CD4-positive, alpha-beta T cell (primary cell): ENCODE results near the gene DDA1. TPM values are rescaled to one million over a fixed set of nuclear protein-coding genes. Genes with fewer than 3 reads are reported as not detected.

Experiments
- ATAC-seq: fragments of 200-7000 bp; cut with Tn5 transposase; one replicate; pipeline ENCODE4 v1.10.0; 2022; ENCODE audit warnings: mild to moderate bottlenecking; ENCODE audit not compliant: poor library complexity
- CTCF ChIA-PET: fragments of 350-600 bp; sonication (Branson Sonifier 250); formaldehyde crosslinking; loops from one replicate; lab custom pipeline; 2021; ENCODE audit warnings: antibody characterized with exemption, inconsistent platforms; lab: Charles Lee
- POLR2A ChIA-PET: fragments of 350-600 bp; sonication (Branson Sonifier 250); formaldehyde crosslinking; loops from one replicate; lab custom pipeline; 2021; ENCODE audit warnings: antibody characterized with exemption, inconsistent platforms; lab: Charles Lee
- DNase-seq, 14 experiments: peaks; one replicate each; pipeline ENCODE4 v3.0.0-alpha.2; 2013 to 2020; ENCODE audit warnings: mixed read lengths in 2 of 14
- H3K27ac ChIP-seq, 2 donors: one replicate each; pipeline versions ENCODE4 v1.5.1 to v1.7.0; 2013; ENCODE audit warnings: low read length in 2 of 2, low read depth in 1 of 2, mild to moderate bottlenecking in 1 of 2
- H3K27me3 ChIP-seq, 2 experiments: 1 replicate in 1 of 2; 2 replicates in 1 of 2; pipeline versions ENCODE4 v1.6.1 to v1.7.0; 2013; ENCODE audit warnings: low read length in 2 of 2, control low read depth in 1 of 2, mild to moderate bottlenecking in 1 of 2, moderate library complexity in 1 of 2; ENCODE audit not compliant: insufficient read depth in 2 of 2, control insufficient read depth in 1 of 2
- H3K36me3 ChIP-seq: one replicate; pipeline ENCODE4 v1.6.1; 2013; ENCODE audit warnings: low read length, control low read depth; ENCODE audit not compliant: insufficient read depth
- H3K4me1 ChIP-seq: one replicate; pipeline ENCODE4 v1.6.1; 2013; ENCODE audit warnings: low read length, control low read depth; ENCODE audit not compliant: insufficient read depth
- H3K4me3 ChIP-seq: one replicate; pipeline ENCODE4 v1.5.1; 2013; ENCODE audit warnings: mild to moderate bottlenecking, low read length, moderate library complexity
- H3K9me3 ChIP-seq, 2 experiments: 1 replicate in 1 of 2; 2 replicates in 1 of 2; pipeline versions ENCODE4 v1.6.1 to v1.7.0; 2013; ENCODE audit warnings: low read length in 2 of 2, mild to moderate bottlenecking in 2 of 2, control low read depth in 1 of 2, moderate library complexity in 1 of 2; ENCODE audit not compliant: control insufficient read depth in 1 of 2, insufficient read depth in 1 of 2
- H3K27ac Mint-ChIP-seq: one replicate; pipeline ENCODE4 v1.8.0; 2020; ENCODE audit warnings: mixed read lengths
- H3K27me3 Mint-ChIP-seq: one replicate; pipeline ENCODE4 v1.8.0; 2021; ENCODE audit warnings: mixed read lengths
- H3K36me3 Mint-ChIP-seq: one replicate; pipeline ENCODE4 v1.8.0; 2021; ENCODE audit warnings: low read depth, mixed read lengths
- H3K4me1 Mint-ChIP-seq: one replicate; pipeline ENCODE4 v1.8.0; 2021; ENCODE audit warnings: low read depth, mixed read lengths
- H3K4me3 Mint-ChIP-seq: one replicate; pipeline ENCODE4 v1.8.0; 2020; ENCODE audit warnings: mild to moderate bottlenecking, mixed read lengths
- H3K9me3 Mint-ChIP-seq: one replicate; pipeline ENCODE4 v1.8.0; 2020; ENCODE audit warnings: mixed read lengths
- intact Hi-C, 2 experiments: fragments of 100-400 bp; cut with DNase I in 1 of 2; cut with micrococcal nuclease in 1 of 2; formaldehyde crosslinking; loops; one replicate each; pipeline versions ENCODE4 v1.15.1 to v1.9.0; 2023 to 2025; cut with DNase I, micrococcal nuclease
- total RNA-seq, 174 experiments: library from RNA in 2 of 174; stranded (reverse) in 2 of 174; gene quantifications; one replicate each; pipeline ENCODE4 v1.2.3 and lab custom pipeline; 2021 to 2026
- TF ChIP-seq, protein P1 (sequence below): fragments of 200-600 bp; IDR thresholded peaks from one replicate; pipeline ENCODE4 v1.8.0; 2022; ENCODE audit warnings: antibody characterized with exemption, mild to moderate bottlenecking

Gene DDA1
- total RNA-seq, 2 experiments from 2014 or later = 41.4 to 43.4 TPM

DNA sequence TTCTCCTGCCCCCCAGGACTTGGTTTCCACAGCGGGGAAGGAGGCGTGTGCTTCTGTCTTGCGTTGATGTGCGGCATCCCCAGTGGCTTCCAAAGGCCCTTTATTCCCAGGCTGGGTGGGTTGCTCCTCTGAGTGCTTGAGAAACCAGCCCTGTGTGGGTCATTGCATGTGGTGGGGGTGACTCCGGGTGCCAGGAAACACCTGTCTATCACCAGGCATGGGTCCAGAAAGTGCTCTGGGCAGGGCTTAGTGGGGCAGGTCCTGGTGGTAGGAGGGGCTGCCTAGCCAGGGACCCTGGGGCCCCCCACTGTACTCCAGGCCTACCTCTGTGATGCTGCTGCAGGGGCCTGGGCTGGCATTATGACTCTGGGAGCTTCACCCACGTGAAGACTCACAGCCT, 9.6 kb downstream of the DDA1 start:
- H3K27ac ChIP-seq = no peak overlapping the region
- peaks cover 56% of the 10 kb centered on the region for H3K36me3 Mint-ChIP-seq
- DNase-seq = no peak
- H3K27me3 Mint-ChIP-seq = no peaks in the 10 kb centered on the region
- ChIA-PET POLR2A (interaction anchor here (0.8 to 1.5 kb wide), 2 partner anchors 10 to 15 kb away, joined by 3 read pairs; partner anchors contain the start of genes ANO8 and DDA1), CTCF (no interaction called here)
- H3K27ac Mint-ChIP-seq = no peak overlapping the region
- ATAC-seq = no peak
- no peaks in the 10 kb centered on the region for H3K27me3 ChIP-seq
- H3K4me3 Mint-ChIP-seq = no peak overlapping the region
- TF ChIP-seq, protein P1, sequence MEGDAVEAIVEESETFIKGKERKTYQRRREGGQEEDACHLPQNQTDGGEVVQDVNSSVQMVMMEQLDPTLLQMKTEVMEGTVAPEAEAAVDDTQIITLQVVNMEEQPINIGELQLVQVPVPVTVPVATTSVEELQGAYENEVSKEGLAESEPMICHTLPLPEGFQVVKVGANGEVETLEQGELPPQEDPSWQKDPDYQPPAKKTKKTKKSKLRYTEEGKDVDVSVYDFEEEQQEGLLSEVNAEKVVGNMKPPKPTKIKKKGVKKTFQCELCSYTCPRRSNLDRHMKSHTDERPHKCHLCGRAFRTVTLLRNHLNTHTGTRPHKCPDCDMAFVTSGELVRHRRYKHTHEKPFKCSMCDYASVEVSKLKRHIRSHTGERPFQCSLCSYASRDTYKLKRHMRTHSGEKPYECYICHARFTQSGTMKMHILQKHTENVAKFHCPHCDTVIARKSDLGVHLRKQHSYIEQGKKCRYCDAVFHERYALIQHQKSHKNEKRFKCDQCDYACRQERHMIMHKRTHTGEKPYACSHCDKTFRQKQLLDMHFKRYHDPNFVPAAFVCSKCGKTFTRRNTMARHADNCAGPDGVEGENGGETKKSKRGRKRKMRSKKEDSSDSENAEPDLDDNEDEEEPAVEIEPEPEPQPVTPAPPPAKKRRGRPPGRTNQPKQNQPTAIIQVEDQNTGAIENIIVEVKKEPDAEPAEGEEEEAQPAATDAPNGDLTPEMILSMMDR = no peak
- H3K4me1 Mint-ChIP-seq = peaks cover 6% of the 10 kb centered on the region
- intact Hi-C loops = no loop called here
- H3K4me1 ChIP-seq = peaks cover 14% of the 10 kb centered on the region
- peaks cover 50% of the 10 kb centered on the region for H3K36me3 ChIP-seq
- H3K4me3 ChIP-seq = no peak overlapping the region
- no peaks in the 10 kb centered on the region for H3K9me3 ChIP-seq
- H3K9me3 Mint-ChIP-seq = no peaks in the 10 kb centered on the region

DNA sequence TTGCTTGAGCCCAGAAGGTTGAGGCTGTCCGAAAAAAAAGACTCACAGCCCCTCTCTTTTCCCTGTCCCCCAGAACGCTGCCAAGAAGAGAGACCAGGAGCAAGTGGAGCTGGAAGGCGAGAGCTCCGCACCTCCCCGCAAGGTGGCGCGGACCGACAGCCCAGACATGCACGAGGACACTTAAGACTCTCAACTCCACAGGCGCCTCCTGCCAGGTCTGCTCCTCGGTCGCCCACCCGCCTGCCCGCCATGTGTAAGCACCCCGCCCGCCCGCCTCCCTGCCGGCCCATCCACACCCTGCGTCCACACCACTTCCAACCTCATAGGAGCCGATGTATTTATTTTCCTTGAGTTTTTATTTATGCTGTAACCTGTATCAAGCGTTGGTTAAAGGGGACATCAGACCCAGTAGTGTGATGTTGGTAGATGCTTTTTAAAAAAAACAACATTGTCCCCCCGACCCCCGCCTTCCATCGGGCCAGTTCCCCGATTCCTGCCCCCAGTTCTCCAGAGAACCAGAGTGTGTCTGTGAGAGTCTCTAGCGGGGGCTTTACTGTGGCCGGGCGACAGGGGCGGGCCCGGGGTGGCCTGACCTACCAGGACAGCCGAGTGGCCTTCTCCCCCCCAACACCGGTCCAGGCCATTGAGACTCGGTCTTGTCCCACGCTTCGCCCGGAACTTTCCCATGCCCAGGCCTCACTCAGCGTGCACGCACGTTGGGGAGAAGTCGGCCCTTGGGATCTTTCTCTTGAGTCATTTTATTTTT, 10.3 kb downstream of the DDA1 start:
- H3K4me3 ChIP-seq = no peak overlapping the region
- intact Hi-C loops = no loop called here
- ChIA-PET POLR2A (interaction anchor here (0.8 to 1.5 kb wide), 2 partner anchors 10 to 15 kb away, joined by 3 read pairs; partner anchors contain the start of genes ANO8 and DDA1), CTCF (no interaction called here)
- peaks cover 14% of the 10 kb centered on the region for H3K4me1 ChIP-seq
- H3K36me3 ChIP-seq = peaks cover 43% of the 10 kb centered on the region
- TF ChIP-seq, protein P1 = no peak
- Mint-ChIP-seq H3K4me1 (peaks cover 6% of the 10 kb centered on the region), H3K27ac (no peak overlapping the region), H3K4me3 (no peak overlapping the region), H3K27me3 (no peaks in the 10 kb centered on the region), H3K36me3 (peaks cover 50% of the 10 kb centered on the region), H3K9me3 (no peaks in the 10 kb centered on the region)
- ATAC-seq (no peak), DNase-seq (peak in 1 of 14 experiments; percentile 13)
- no peaks in the 10 kb centered on the region for H3K9me3 ChIP-seq
- H3K27me3 ChIP-seq = no peaks in the 10 kb centered on the region
- H3K27ac ChIP-seq = no peak overlapping the region

DNA sequence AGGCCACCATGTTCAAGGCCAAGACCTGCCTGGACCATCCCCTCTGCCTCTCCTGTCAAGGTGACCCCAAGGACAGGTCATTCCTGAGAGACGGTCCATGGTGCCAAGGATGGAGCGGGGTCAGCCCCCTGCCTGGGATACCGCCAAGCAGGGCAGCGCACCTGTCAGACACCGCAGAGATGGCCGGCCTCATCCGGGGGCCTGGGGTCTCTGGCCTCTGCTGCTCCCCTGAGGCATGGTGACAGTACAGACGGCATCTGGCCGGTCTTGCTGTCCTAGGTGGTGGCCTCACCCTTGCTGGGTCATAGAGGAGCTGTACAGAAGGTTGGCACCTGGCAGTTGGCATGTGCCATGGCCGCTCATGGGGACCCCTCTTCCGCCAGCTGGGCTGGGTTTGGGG, 11.1 kb downstream of the DDA1 start:
- peaks cover 49% of the 10 kb centered on the region for H3K36me3 Mint-ChIP-seq
- H3K27me3 Mint-ChIP-seq = no peaks in the 10 kb centered on the region
- peaks cover 6% of the 10 kb centered on the region for H3K4me1 Mint-ChIP-seq
- H3K9me3 Mint-ChIP-seq = no peaks in the 10 kb centered on the region
- Histone ChIP-seq H3K9me3 (peaks cover 0 to 7% of the 10 kb centered on the region in 2 experiments), H3K36me3 (peaks cover 38% of the 10 kb centered on the region), H3K4me1 (peaks cover 14% of the 10 kb centered on the region), H3K27ac (no peak overlapping the region), H3K27me3 (no peaks in the 10 kb centered on the region), H3K4me3 (no peak overlapping the region)
- H3K27ac Mint-ChIP-seq = no peak overlapping the region
- POLR2A ChIA-PET = no interaction called here
- DNase-seq (no peak), ATAC-seq (no peak)
- CTCF ChIA-PET = no interaction called here
- intact Hi-C loops = no loop called here
- TF ChIP-seq, protein P1 = no peak
- H3K4me3 Mint-ChIP-seq = no peak overlapping the region
